GM23338 (cell line): ENCODE results near the gene C1orf21. TPM values are rescaled to one million over a fixed set of nuclear protein-coding genes. Genes with fewer than 3 reads are reported as not detected.

ENCODE experiments used
- ATAC-seq: fragments of 200-7000 bp; cut with Tn5 transposase; 3 replicates; pipeline ENCODE4 v1.9.1; 2020
- DNase-seq: peaks from one replicate; pipeline ENCODE4 v3.0.0-alpha.2; 2015; ENCODE audit warnings: low spot score
- H2AFZ ChIP-seq: fragments of 200-600 bp; sonication (generic); 2 replicates; pipeline ENCODE4 v1.8.0; 2016; ENCODE audit warnings: antibody characterized with exemption, mild to moderate bottlenecking, moderate library complexity
- H3F3A ChIP-seq: fragments of 200-600 bp; sonication (generic); replicated peaks from 2 replicates; pipeline ENCODE4 v1.8.0; 2017; ENCODE audit warnings: antibody characterized with exemption, mixed run types, low read depth
- H3K27ac ChIP-seq: fragments of 200-600 bp; sonication (generic); 2 replicates; pipeline ENCODE4 v1.6.1; 2016; ENCODE audit warnings: low read depth
- H3K27me3 ChIP-seq: fragments of 200-600 bp; sonication (generic); 2 replicates; pipeline ENCODE4 v1.8.0; 2016; ENCODE audit warnings: mild to moderate bottlenecking, mixed run types, moderate library complexity; ENCODE audit not compliant: insufficient read depth
- H3K36me3 ChIP-seq: fragments of 200-600 bp; sonication (generic); 2 replicates; pipeline ENCODE4 v1.8.0; 2016; ENCODE audit warnings: mild to moderate bottlenecking; ENCODE audit not compliant: insufficient read depth
- H3K4me1 ChIP-seq: fragments of 200-600 bp; sonication (generic); 2 replicates; pipeline ENCODE4 v1.8.0; 2016; ENCODE audit warnings: mild to moderate bottlenecking, moderate library complexity; ENCODE audit not compliant: insufficient read depth
- H3K4me2 ChIP-seq: fragments of 200-600 bp; sonication (generic); 2 replicates; pipeline ENCODE4 v1.7.1; 2017; ENCODE audit warnings: mixed run types
- H3K4me3 ChIP-seq: fragments of 200-600 bp; sonication (generic); 2 replicates; pipeline ENCODE4 v1.6.1; 2016; ENCODE audit warnings: mixed run types
- H3K79me2 ChIP-seq: fragments of 200-600 bp; sonication (generic); replicated peaks from 2 replicates; pipeline ENCODE4 v1.8.0; 2017; ENCODE audit warnings: mild to moderate bottlenecking; ENCODE audit not compliant: insufficient read depth
- H3K9me2 ChIP-seq: fragments of 200-600 bp; sonication (generic); 2 replicates; pipeline ENCODE4 v1.8.0; 2017; ENCODE audit not compliant: insufficient read depth
- H4K20me1 ChIP-seq: fragments of 200-600 bp; sonication (generic); replicated peaks from 2 replicates; pipeline ENCODE4 v1.8.0; 2017; ENCODE audit warnings: mild to moderate bottlenecking; ENCODE audit not compliant: insufficient read depth
- H3K27ac Mint-ChIP-seq: 2 replicates; pipeline ENCODE4 v1.8.0; 2020; ENCODE audit warnings: inconsistent platforms, mild to moderate bottlenecking, moderate library complexity, mixed read lengths
- H3K27me3 Mint-ChIP-seq: 3 replicates; pipeline ENCODE4 v1.8.0; 2022; ENCODE audit warnings: low read depth, mild to moderate bottlenecking, moderate library complexity, mixed read lengths, inconsistent platforms; ENCODE audit not compliant: insufficient read depth, poor library complexity
- H3K36me3 Mint-ChIP-seq: 3 replicates; pipeline ENCODE4 v1.8.0; 2021; ENCODE audit warnings: low read depth, mild to moderate bottlenecking, inconsistent platforms, moderate library complexity, mixed read lengths
- H3K4me1 Mint-ChIP-seq: 3 replicates; pipeline ENCODE4 v1.8.0; 2020; ENCODE audit warnings: mild to moderate bottlenecking, inconsistent platforms, mixed read lengths
- H3K4me3 Mint-ChIP-seq: 3 replicates; pipeline ENCODE4 v1.8.0; 2021; ENCODE audit warnings: moderate library complexity, mild to moderate bottlenecking, inconsistent platforms, mixed read lengths
- H3K9me3 Mint-ChIP-seq: 3 replicates; pipeline ENCODE4 v1.8.0; 2020; ENCODE audit warnings: moderate library complexity, mild to moderate bottlenecking, inconsistent platforms, mixed read lengths
- CREB1 ChIP-seq: fragments of 250-450 bp; sonication (Bioruptor Pico); IDR thresholded peaks from 2 replicates; pipeline ENCODE4 v1.5.0; 2020; ENCODE audit warnings: low read depth, mild to moderate bottlenecking, moderate library complexity
- ETS1 ChIP-seq: IDR thresholded peaks from 2 replicates; pipeline ENCODE4 v1.6.1; 2016; ENCODE audit warnings: antibody characterized with exemption
- EZH2 ChIP-seq: fragments of 200-600 bp; sonication (generic); IDR thresholded peaks from one replicate; pipeline ENCODE4 v1.8.0; 2017; ENCODE audit warnings: antibody characterized with exemption, mild to moderate bottlenecking, low read depth; ENCODE audit not compliant: unreplicated experiment
- EZH2phosphoT487 ChIP-seq: fragments of 200-600 bp; sonication (generic); IDR thresholded peaks from one replicate; pipeline ENCODE4 v1.8.1; 2018; ENCODE audit warnings: antibody characterized with exemption; ENCODE audit not compliant: unreplicated experiment
- JUNB ChIP-seq: IDR thresholded peaks from one replicate; pipeline ENCODE4 v1.6.1; 2016; ENCODE audit warnings: antibody characterized with exemption; ENCODE audit not compliant: unreplicated experiment
- NANOG ChIP-seq: IDR thresholded peaks from 2 replicates; pipeline ENCODE4 v1.6.1; 2016; ENCODE audit warnings: antibody characterized with exemption, borderline replicate concordance
- POLR2AphosphoS5 ChIP-seq: IDR thresholded peaks from 2 replicates; pipeline ENCODE4 v1.6.1; 2016; ENCODE audit warnings: antibody characterized with exemption, low read depth
- ZNF114 ChIP-seq: fragments of 250-450 bp; sonication (Bioruptor Pico); IDR thresholded peaks from 2 replicates; pipeline ENCODE4 v1.5.0; 2020; ENCODE audit warnings: mild to moderate bottlenecking, moderate library complexity
- ZNF331 ChIP-seq: fragments of 250-450 bp; sonication (Bioruptor Pico); IDR thresholded peaks from 2 replicates; pipeline ENCODE4 v1.5.0; 2020; ENCODE audit warnings: low read depth, mild to moderate bottlenecking, moderate library complexity
- ZNF462 ChIP-seq: fragments of 250-450 bp; sonication (Bioruptor Pico); IDR thresholded peaks from 2 replicates; pipeline ENCODE4 v1.5.0; 2020; ENCODE audit warnings: mild to moderate bottlenecking, moderate library complexity
- polyA plus RNA-seq: library from polyadenylated mRNA; unstranded; fragments of >200 nt; fragmentation: Nextera tagmentation; extraction: Ambion mirVana; gene quantifications from 2 replicates; pipeline ENCODE4 v1.2.1, GENCODE V29; 2016
- total RNA-seq: library from RNA; depleted of rRNA; stranded (reverse); fragments of >200 nt; shearing (Covaris generic); gene quantifications from 2 replicates; pipeline ENCODE4 v1.2.3, GENCODE V29; 2014
- TF ChIP-seq, protein P1 (sequence below), 2 experiments: fragments of 200-600 bp in 1 of 2; sonication (generic) in 1 of 2; conservative IDR thresholded peaks; 2 replicates each; pipeline versions ENCODE4 v1.5.1 to v1.6.1; 2016 to 2017; ENCODE audit warnings: antibody characterized with exemption in 2 of 2, low read depth in 2 of 2, mild to moderate bottlenecking in 2 of 2, moderate library complexity in 1 of 2

C1orf21 gene
- total and polyA plus RNA-seq, 2 experiments from 2014 or later = 28.0 to 40.4 TPM

DNA sequence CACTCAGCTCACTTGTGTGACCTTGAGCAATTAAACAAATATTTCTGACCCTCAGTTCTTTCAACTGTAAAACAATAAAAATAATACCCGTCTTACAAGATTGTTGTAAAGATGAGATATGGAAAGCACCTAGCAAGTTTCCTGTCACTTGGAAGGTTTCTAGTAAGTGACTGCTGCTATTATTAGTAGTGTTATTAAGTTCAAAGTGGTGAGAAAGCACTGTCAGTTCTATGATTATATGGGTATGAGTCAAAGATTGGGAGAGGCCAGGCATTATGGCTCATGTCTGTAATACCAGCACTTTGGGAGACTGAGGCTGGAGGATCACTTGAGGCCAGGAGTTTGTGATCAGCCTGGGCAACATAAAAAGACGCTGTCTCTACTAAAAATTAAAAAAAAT, 145.4 kb downstream of the C1orf21 start:
- Mint-ChIP-seq H3K36me3 (peaks cover 11% of the 10 kb centered on the region), H3K9me3 (no peaks in the 10 kb centered on the region), H3K4me3 (no peak overlapping the region), H3K4me1 (peaks cover 6% of the 10 kb centered on the region; the same call in 2 of the 3 replicates), H3K27me3 (no peaks in the 10 kb centered on the region), H3K27ac (no peak overlapping the region)
- Histone ChIP-seq H3K4me3 (no peak overlapping the region), H3K27me3 (no peaks in the 10 kb centered on the region), H3K79me2 (peaks cover 4% of the 10 kb centered on the region; the same call in 1 of the 2 replicates), H4K20me1 (0 out of 2 replicates have a peak, but pooled peaks cover 3% of the 10 kb centered on the region), H3F3A (no peaks in the 10 kb centered on the region), H3K4me2 (no peak overlapping the region), H2AFZ (no peak overlapping the region), H3K9me2 (no peaks in the 10 kb centered on the region), H3K4me1 (no peaks in the 10 kb centered on the region), H3K36me3 (no peaks in the 10 kb centered on the region), H3K27ac (no peak overlapping the region)
- ATAC-seq = no peak
- DNase-seq = no peak
- TF ChIP-seq EZH2 (no peak), JUNB (no peak), CREB1 (CRISPR knock-in tag) (no peak), ZNF462 (CRISPR knock-in tag) (no peak)

DNA sequence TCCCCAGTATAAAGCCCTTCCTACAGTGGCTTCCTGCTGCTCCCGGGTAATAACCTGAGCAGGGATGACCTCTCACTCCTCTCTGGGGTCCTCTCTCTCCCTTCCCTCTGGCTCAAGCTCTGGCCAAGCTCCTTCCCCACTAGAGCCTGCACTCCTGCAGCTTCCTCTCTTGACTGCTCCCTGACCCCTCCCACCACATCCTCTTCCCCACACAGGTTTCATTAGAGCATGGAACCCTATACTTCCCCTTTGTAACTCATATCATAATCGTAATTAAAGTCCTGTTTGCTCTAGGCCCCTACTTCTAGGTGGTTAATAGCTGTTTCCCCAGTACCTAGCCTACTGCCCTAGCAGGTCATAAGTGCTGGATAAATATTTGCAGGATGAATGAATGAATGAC, 146.2 kb downstream of the C1orf21 start:
- Histone ChIP-seq H3K27me3 (no peaks in the 10 kb centered on the region), H2AFZ (no peak overlapping the region), H3F3A (no peaks in the 10 kb centered on the region), H3K27ac (no peak overlapping the region), H3K4me1 (no peaks in the 10 kb centered on the region), H3K9me2 (no peaks in the 10 kb centered on the region), H3K4me3 (no peak overlapping the region), H3K4me2 (no peak overlapping the region), H3K79me2 (peaks cover 4% of the 10 kb centered on the region), H4K20me1 (0 out of 2 replicates have a peak, but pooled peaks cover 3% of the 10 kb centered on the region), H3K36me3 (no peaks in the 10 kb centered on the region)
- peaks cover 6% of the 10 kb centered on the region; the same call in 2 of the 3 replicates for H3K4me1 Mint-ChIP-seq
- no peak overlapping the region for H3K4me3 Mint-ChIP-seq
- H3K9me3 Mint-ChIP-seq = no peaks in the 10 kb centered on the region
- DNase-seq (peak; percentile 7), ATAC-seq (no peak; the same call in 2 of the 3 replicates)
- peaks cover 16% of the 10 kb centered on the region for H3K36me3 Mint-ChIP-seq
- H3K27ac Mint-ChIP-seq = no peak overlapping the region
- no peaks in the 10 kb centered on the region for H3K27me3 Mint-ChIP-seq
- TF ChIP-seq POLR2AphosphoS5 (no peak), ETS1 (no peak), ZNF331 (CRISPR knock-in tag) (no peak), NANOG (no peak), EZH2 (no peak), ZNF114 (no peak), EZH2phosphoT487 (no peak)
- TF ChIP-seq, protein P1, sequence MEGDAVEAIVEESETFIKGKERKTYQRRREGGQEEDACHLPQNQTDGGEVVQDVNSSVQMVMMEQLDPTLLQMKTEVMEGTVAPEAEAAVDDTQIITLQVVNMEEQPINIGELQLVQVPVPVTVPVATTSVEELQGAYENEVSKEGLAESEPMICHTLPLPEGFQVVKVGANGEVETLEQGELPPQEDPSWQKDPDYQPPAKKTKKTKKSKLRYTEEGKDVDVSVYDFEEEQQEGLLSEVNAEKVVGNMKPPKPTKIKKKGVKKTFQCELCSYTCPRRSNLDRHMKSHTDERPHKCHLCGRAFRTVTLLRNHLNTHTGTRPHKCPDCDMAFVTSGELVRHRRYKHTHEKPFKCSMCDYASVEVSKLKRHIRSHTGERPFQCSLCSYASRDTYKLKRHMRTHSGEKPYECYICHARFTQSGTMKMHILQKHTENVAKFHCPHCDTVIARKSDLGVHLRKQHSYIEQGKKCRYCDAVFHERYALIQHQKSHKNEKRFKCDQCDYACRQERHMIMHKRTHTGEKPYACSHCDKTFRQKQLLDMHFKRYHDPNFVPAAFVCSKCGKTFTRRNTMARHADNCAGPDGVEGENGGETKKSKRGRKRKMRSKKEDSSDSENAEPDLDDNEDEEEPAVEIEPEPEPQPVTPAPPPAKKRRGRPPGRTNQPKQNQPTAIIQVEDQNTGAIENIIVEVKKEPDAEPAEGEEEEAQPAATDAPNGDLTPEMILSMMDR (conservative IDR thresholded peaks at IDR 0.05; ENCODE audit: low read depth in 2 of 2) = no peak
